Stimulated activated CD4-positive, alpha-beta T cell treated with anti-CD3 and anti-CD28 coated beads, Interleukin-4, amount 100 ng/mL, for 48 hours (primary cell): ENCODE data around the gene SHISA8.

Experiments used
- DNase-seq, 2 donors: peaks; one replicate each; pipeline ENCODE4 v3.0.0-alpha.2; 2020; ENCODE audit warnings: low read depth in 2 of 2

The SHISA8 gene

GRCh38 chr22:41913842-41914534 is 886 bp downstream of the SHISA8 start:
- DNase-seq: no peak

- no peak for DNase-seq
These were observed 1.7 kb downstream of the SHISA8 start for GRCh38 chr22:41913040-41913719.

GRCh38 chr22:41912338-41913039 is 2.4 kb downstream of the SHISA8 start:
- no peak for DNase-seq

GRCh38 chr22:41911001-41911611 is 3.8 kb downstream of the SHISA8 start:
- DNase-seq: no peak

GRCh38 chr22:41910050-41911000 is 4.5 kb downstream of the SHISA8 start:
- DNase-seq: no peak

- DNase-seq: no peak
These were observed 5.4 kb downstream of the SHISA8 start for GRCh38 chr22:41909310-41910049.

- no peak for DNase-seq
These were observed 6.2 kb downstream of the SHISA8 start for GRCh38 chr22:41908411-41909309.

- no peak for DNase-seq
These were observed 7.2 kb downstream of the SHISA8 start for GRCh38 chr22:41907436-41908401.

- no peak for DNase-seq
These were observed 8.1 kb downstream of the SHISA8 start for GRCh38 chr22:41906822-41907221.

- DNase-seq: no peak
These were observed 9.3 kb downstream of the SHISA8 start for GRCh38 chr22:41905411-41906202.

GRCh38 chr22:41904450-41905410 is 10.1 kb downstream of the SHISA8 start:
- DNase-seq: no peak

GRCh38 chr22:41902932-41903421 is 11.9 kb downstream of the SHISA8 start:
- no peak for DNase-seq

- no peak for DNase-seq
These were observed 12.9 kb downstream of the SHISA8 start for GRCh38 chr22:41902016-41902415.

GRCh38 chr22:41900652-41901312 is 14.1 kb downstream of the SHISA8 start:
- DNase-seq: no peak

- no peak for DNase-seq
These were observed 14.8 kb downstream of the SHISA8 start for GRCh38 chr22:41899992-41900651.
